AG09309 (cell line): ENCODE results near the gene KCNJ5.
A peak's percentile ranks its signal among the peaks of the same experiment; 100 is the strongest.

Experiments used
- DNase-seq: peaks from one replicate; pipeline ENCODE4 v3.0.0-alpha.2; 2010; ENCODE audit warnings: low read depth
- H3K4me3 ChIP-seq: 2 replicates; pipeline ENCODE4 v1.5.1; 2011; ENCODE audit warnings: mild to moderate bottlenecking, low read depth, low read length, moderate library complexity; ENCODE audit not compliant: control insufficient read depth
- TF ChIP-seq, protein P1 (sequence below): IDR thresholded peaks from 2 replicates; pipeline ENCODE4 v1.5.1; 2011; ENCODE audit warnings: mild to moderate bottlenecking, low read depth, low read length, inconsistent platforms; ENCODE audit not compliant: insufficient read depth, control insufficient read depth; ENCODE audit errors: missing control alignments

KCNJ5 gene

DNA sequence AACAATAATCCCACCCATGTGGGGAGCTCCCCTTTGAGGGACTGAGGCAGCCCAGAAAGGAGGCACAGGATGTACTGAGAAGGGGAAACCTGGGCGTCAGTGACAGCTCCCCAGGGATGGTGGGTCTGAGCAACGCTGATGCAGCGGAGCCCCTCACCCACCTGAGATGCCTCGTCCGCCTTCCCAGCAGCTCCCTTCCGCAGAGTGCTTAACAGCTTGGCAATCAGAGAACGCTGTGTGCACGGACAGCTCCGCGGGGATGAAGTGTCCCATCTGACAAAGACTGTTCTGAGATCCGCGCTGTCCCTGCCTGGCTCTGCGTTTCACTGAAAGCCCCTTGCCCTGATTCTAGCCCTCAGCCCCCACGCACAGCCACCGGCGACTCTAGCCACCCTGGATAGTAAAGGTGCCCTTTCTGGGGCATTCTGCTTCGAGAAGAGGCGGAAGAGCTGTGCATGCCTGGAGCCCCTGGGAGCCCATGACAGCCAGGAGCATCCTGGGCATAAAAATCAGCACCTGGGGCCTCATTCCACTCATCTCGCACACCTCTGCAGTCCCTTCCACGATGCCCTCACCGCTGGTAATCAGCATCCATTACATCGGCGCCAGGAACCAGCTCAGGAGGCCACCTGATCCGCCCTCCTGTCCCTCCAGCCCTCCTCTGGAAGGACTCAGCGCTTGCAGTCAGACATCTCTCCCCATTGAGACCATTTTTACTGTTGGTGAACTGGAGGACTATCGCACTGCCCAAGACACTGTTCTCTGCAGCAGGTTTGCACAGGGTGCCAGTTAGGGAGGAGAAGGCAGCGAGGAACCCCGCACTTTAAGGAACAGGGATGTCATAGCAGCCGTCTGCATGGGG is 10.7 kb downstream of the KCNJ5 start:
- no peak overlapping the region for H3K4me3 ChIP-seq
- no peak for DNase-seq
- TF ChIP-seq, protein P1, sequence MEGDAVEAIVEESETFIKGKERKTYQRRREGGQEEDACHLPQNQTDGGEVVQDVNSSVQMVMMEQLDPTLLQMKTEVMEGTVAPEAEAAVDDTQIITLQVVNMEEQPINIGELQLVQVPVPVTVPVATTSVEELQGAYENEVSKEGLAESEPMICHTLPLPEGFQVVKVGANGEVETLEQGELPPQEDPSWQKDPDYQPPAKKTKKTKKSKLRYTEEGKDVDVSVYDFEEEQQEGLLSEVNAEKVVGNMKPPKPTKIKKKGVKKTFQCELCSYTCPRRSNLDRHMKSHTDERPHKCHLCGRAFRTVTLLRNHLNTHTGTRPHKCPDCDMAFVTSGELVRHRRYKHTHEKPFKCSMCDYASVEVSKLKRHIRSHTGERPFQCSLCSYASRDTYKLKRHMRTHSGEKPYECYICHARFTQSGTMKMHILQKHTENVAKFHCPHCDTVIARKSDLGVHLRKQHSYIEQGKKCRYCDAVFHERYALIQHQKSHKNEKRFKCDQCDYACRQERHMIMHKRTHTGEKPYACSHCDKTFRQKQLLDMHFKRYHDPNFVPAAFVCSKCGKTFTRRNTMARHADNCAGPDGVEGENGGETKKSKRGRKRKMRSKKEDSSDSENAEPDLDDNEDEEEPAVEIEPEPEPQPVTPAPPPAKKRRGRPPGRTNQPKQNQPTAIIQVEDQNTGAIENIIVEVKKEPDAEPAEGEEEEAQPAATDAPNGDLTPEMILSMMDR = no peak

DNA sequence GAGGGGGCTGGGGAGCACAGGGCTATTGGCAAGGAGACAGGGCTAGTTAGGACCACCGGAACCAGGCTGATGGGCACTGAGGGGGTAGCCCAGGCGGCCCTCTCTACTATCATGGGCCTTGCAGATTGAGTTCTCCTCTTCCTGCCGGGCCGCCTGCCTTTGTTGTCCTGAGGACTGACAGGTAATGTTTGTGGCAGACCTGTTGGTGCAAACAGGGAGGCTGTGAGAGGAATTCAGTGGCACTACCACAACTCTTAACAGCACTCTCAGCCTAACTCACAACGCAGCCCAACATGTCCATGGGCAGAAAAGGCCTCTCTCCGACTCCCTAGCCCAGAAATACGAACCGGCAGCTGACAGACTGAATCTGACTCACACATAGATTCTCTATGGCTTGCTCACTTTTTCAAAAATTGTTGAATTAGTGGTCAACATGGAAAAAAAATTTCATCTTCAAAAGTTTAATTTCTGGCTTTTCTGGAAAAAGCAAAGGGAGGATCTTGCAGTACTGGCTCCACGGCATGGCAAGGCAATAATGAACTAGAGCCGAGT is 11.4 kb downstream of the KCNJ5 start:
- DNase-seq = peak; percentile 34
- no peak overlapping the region for H3K4me3 ChIP-seq
- TF ChIP-seq, protein P1 = no peak

DNA sequence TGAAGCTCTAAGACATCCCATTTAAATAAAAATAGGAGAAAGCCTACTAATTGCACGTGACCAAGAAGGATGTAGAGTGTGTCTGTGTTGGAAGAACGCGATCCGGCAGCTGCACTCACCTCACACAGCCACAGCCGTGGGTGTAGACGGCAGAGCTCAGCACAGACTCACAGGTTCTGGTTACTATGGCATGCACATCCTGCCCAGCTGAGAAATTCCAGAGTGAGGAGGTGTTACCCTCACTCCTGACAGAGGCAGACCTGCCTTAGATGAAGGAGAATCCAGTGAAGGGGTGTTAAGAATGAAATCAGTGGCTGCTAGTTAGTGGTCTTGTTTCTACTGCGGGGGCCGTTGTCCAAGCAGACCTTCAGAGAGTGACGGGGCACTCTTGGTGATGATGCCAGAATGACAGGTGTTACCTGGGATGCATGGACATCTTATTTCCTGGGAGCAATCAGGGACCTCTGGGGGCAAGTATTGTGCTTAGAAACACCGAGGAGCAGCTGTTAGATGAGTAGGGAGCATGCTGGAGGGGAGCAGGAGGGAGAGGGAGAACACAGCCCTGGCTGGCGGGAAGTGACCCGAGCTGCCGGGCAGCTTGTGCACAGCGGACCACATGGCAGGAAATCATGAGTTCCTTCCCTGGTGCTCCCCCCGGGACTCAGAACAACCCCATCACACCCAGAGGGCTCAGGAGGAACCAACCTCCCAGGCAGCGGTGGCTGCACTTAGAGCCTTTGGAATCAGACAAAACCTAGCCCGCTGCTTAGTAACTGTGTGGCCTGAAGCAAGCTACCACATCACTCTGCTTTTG is 12.3 kb downstream of the KCNJ5 start:
- no peak for DNase-seq
- H3K4me3 ChIP-seq = no peak overlapping the region
- TF ChIP-seq, protein P1 = no peak

DNA sequence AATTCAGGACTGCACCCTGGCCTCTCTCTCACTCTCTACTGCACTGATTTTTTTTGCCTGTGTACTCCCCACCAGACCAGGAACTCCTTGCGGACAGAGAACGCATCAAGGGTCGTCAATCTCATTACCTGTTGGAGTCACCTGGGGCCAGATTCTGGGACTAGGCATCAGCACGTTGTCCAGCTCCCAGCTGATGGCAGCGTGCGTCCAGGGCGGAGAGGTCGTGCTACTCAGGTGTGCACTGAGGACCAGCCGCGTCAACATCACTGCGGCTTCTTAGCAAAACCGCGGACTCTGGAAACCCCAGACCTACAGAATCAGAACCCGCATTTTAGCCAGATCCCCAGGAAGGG is 13.1 kb downstream of the KCNJ5 start:
- no peak overlapping the region for H3K4me3 ChIP-seq
- DNase-seq = no peak
- TF ChIP-seq, protein P1 = no peak

DNA sequence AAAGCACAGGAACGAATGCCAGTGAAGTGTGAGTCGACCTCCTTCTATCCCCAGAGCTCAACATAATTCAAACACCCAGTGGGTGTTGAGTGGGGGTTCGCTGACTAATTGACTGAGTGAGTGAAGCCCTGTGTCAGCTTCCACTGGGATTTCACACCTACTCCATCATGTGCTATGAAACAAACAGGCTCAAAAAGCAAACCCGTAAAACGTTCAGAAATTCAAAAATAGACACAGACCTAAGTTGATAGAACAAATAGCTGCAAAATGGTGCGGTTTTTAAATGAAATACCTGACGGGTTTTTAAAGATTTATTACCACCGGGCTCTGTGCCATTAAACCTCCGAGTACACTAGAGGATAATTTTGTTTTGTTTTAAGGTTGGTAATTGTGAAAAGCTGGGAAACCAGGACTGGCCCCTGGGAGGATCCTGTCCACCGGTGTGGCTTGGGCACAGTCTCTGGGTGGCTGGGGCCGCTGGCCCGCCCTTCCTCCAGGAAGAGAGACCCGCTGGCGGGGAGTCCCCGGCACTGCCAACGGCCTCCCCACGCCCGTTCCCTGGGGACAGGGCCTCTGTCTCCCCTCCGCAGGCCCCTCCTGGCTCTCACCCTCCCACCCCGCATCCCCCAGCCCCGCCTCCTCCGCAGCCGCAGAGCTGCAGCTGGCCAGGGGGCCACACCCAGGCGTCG is 13.6 kb downstream of the KCNJ5 start:
- no peak for DNase-seq

More for the DNA sequence above, 13.6 kb downstream of the KCNJ5 start:
- TF ChIP-seq, protein P1 = no peak
- H3K4me3 ChIP-seq = peak overlapping the region; percentile 62
